A673 (cell line): ENCODE data around the gene ACAP2. TPM values are rescaled to one million over a fixed set of nuclear protein-coding genes. Genes with fewer than 3 reads are reported as not detected.

Source experiments
- BruUV-seq: library from RNA; stranded (reverse); fragments of 400-500 nt; replicated peaks from 2 replicates; lab custom pipeline; 2021; lab: Mats Ljungman, UMichigan
- CTCF ChIA-PET: fragments of 300-600 bp; sonication (Branson Sonifier 250); formaldehyde crosslinking; loops from one replicate; lab custom pipeline; 2022; ENCODE audit warnings: antibody characterized with exemption; lab: Charles Lee
- POLR2A ChIA-PET: fragments of 300-600 bp; sonication (Branson Sonifier 250); formaldehyde crosslinking; loops from one replicate; lab custom pipeline; 2022; ENCODE audit warnings: antibody characterized with exemption; ENCODE audit not compliant: low non-redundant PET; lab: Charles Lee
- DNase-seq: peaks from one replicate; pipeline ENCODE4 v3.0.0-alpha.2; 2015; ENCODE audit warnings: low spot score
- H3K27ac ChIP-seq: fragments of 200-600 bp; sonication (generic); 2 replicates; pipeline ENCODE4 v1.5.1; 2016; ENCODE audit warnings: mixed run types, low read depth, mild to moderate bottlenecking, mixed read lengths, antibody characterized with exemption, low read length; ENCODE audit not compliant: poor library complexity, severe bottlenecking
- H3K27me3 ChIP-seq: fragments of 200-600 bp; sonication (generic); replicated peaks from 2 replicates; pipeline ENCODE4 v1.6.1; 2017; ENCODE audit warnings: mixed run types, low read depth, mild to moderate bottlenecking, mixed read lengths, antibody characterized with exemption, low read length; ENCODE audit not compliant: insufficient read depth, poor library complexity
- H3K36me3 ChIP-seq: fragments of 200-600 bp; sonication (generic); 2 replicates; pipeline ENCODE4 v1.6.1; 2016; ENCODE audit warnings: mixed run types, mild to moderate bottlenecking, mixed read lengths, antibody characterized with exemption, low read length; ENCODE audit not compliant: insufficient read depth, poor library complexity, severe bottlenecking
- H3K4me1 ChIP-seq: fragments of 200-600 bp; sonication (generic); 2 replicates; pipeline ENCODE4 v1.6.1; 2017; ENCODE audit warnings: mixed run types, mild to moderate bottlenecking, mixed read lengths, antibody characterized with exemption, low read length; ENCODE audit not compliant: insufficient read depth, poor library complexity, severe bottlenecking
- H3K4me3 ChIP-seq: fragments of 200-600 bp; sonication (generic); 2 replicates; pipeline ENCODE4 v1.5.1; 2016; ENCODE audit warnings: low read depth, mixed run types, mild to moderate bottlenecking, mixed read lengths, low read length; ENCODE audit not compliant: poor library complexity, severe bottlenecking
- H3K9me3 ChIP-seq: fragments of 200-600 bp; sonication (generic); 2 replicates; pipeline ENCODE4 v1.6.1; 2016; ENCODE audit warnings: mixed run types, low read depth, mild to moderate bottlenecking, mixed read lengths, antibody characterized with exemption, low read length; ENCODE audit not compliant: poor library complexity, severe bottlenecking
- CTCF ChIP-seq: fragments of 300-800, 200-600 bp; sonication (generic); conservative IDR thresholded peaks from 2 replicates; pipeline ENCODE4 v1.5.1; 2017; ENCODE audit warnings: low read depth, mild to moderate bottlenecking, antibody characterized with exemption, low read length, moderate library complexity, mixed read lengths
- EZH2 ChIP-seq: fragments of 200-600 bp; sonication (generic); IDR thresholded peaks from 2 replicates; pipeline ENCODE4 v1.6.1; 2017; ENCODE audit warnings: borderline replicate concordance, low read depth, mild to moderate bottlenecking, mixed read lengths, antibody characterized with exemption, low read length; ENCODE audit not compliant: poor library complexity, severe bottlenecking
- intact Hi-C: fragments of 100-400 bp; cut with micrococcal nuclease; formaldehyde crosslinking; loops from one replicate; pipeline ENCODE4 v1.10.0; 2022; ENCODE audit not compliant: unreplicated experiment
- total RNA-seq: library from RNA; stranded (reverse); gene quantifications from 2 replicates; pipeline ENCODE4 v1.2.3, GENCODE V29; 2021

The ACAP2 gene
- total RNA-seq, 1 experiment from 2014 or later, result 47.4 TPM

GRCh38 chr3:195468841-195469240 lies 26.0 kb upstream of the ACAP2 start:
- DNase-seq, result no peak
- H3K4me3 ChIP-seq, result no peak overlapping the region
- intact Hi-C loops, result no loop called here
- no peaks in the 10 kb centered on the region for H3K27me3 ChIP-seq
- H3K9me3 ChIP-seq, result no peaks in the 10 kb centered on the region
- no TSS peak for BruUV-seq
- H3K36me3 ChIP-seq, result no peaks in the 10 kb centered on the region
- H3K4me1 ChIP-seq, result no peaks in the 10 kb centered on the region
- TF ChIP-seq CTCF, result no peak
- TF ChIP-seq EZH2, result no peak
- CTCF ChIA-PET, result no interaction called here
- POLR2A ChIA-PET, result no interaction called here
- H3K27ac ChIP-seq, result no peak overlapping the region

- ChIA-PET CTCF (no interaction called here), POLR2A (no interaction called here)
- H3K27ac ChIP-seq, result no peak overlapping the region
- DNase-seq, result no peak
- no peak overlapping the region for H3K4me3 ChIP-seq
- no peaks in the 10 kb centered on the region for H3K27me3 ChIP-seq
- BruUV-seq, result no TSS peak
- H3K4me1 ChIP-seq, result no peaks in the 10 kb centered on the region
- intact Hi-C loops, result no loop called here
- H3K36me3 ChIP-seq, result no peaks in the 10 kb centered on the region
- no peaks in the 10 kb centered on the region for H3K9me3 ChIP-seq
- TF ChIP-seq EZH2, result no peak
- TF ChIP-seq CTCF, result no peak
Observed at GRCh38 chr3:195468391-195468776, 25.6 kb upstream of the ACAP2 start.

- no peak for DNase-seq
- no TSS peak for BruUV-seq
- TF ChIP-seq EZH2 (no peak), CTCF (no peak)
- Histone ChIP-seq H3K27me3 (no peaks in the 10 kb centered on the region), H3K36me3 (no peaks in the 10 kb centered on the region), H3K4me3 (no peak overlapping the region), H3K4me1 (no peaks in the 10 kb centered on the region), H3K9me3 (no peaks in the 10 kb centered on the region), H3K27ac (no peak overlapping the region)
- CTCF ChIA-PET, result no interaction called here
- intact Hi-C loops, result no loop called here
- POLR2A ChIA-PET, result no interaction called here
Observed at GRCh38 chr3:195467641-195468390, 25.0 kb upstream of the ACAP2 start.
